Right lobe of liver (tissue), 6 donors: ENCODE data around the gene ADGRA1. TPM values are rescaled to one million over a fixed set of nuclear protein-coding genes. Genes with fewer than 3 reads are reported as not detected.

ENCODE experiments used
- ATAC-seq, 4 donors: fragments of 200-7000 bp; cut with Tn5 transposase; one replicate each; pipeline ENCODE4 v1.9.1; 2020; ENCODE audit warnings: mild to moderate bottlenecking in 4 of 4, moderate library complexity in 4 of 4
- DNase-seq, 3 donors: peaks; one replicate each; pipeline ENCODE4 v3.0.0-alpha.2; 2020
- H3K27ac ChIP-seq, 3 donors: fragments of 200-600 bp; one replicate each; pipeline ENCODE4 v1.8.0; 2022
- H3K27me3 ChIP-seq, 2 donors: fragments of 200-600 bp; one replicate each; pipeline ENCODE4 v1.8.0; 2022
- H3K36me3 ChIP-seq, 4 donors: fragments of 200-600 bp; sonication (generic) in 1 of 4; one replicate each; pipeline versions ENCODE4 v1.5.1 to v1.8.0; 2017 to 2022; ENCODE audit warnings: control low read depth in 1 of 4
- H3K4me1 ChIP-seq, 4 donors: fragments of 200-600 bp; sonication (generic) in 1 of 4; one replicate each; pipeline versions ENCODE4 v1.5.1 to v1.8.0; 2017 to 2022; ENCODE audit warnings: control low read depth in 1 of 4
- H3K4me3 ChIP-seq, 3 donors: fragments of 200-600 bp; one replicate each; pipeline ENCODE4 v1.8.0; 2022
- H3K9me3 ChIP-seq, 4 donors: fragments of 200-600 bp; sonication (generic) in 1 of 4; one replicate each; pipeline versions ENCODE4 v1.5.1 to v1.8.0; 2017 to 2022; ENCODE audit warnings: control low read depth in 1 of 4
- POLR2A ChIP-seq: fragments of 450-650 bp; IDR thresholded peaks from one replicate; pipeline ENCODE4 v1.6.1; 2017; ENCODE audit warnings: antibody characterized with exemption, mild to moderate bottlenecking
- WGBS: methylation state at CpG from one replicate; pipeline ENCODE4 v1.1.6; 2018; ENCODE audit warnings: low coverage, low lambda C conversion rate; ENCODE audit not compliant: insufficient coverage; ENCODE audit errors: missing lambda C conversion rate; 5-methylcytosine and 5-hydroxymethylcytosine counted together
- intact Hi-C, 2 donors: fragments of 100-400 bp; cut with DNase I; formaldehyde crosslinking; loops; one replicate each; pipeline versions ENCODE4 v1.11.2 to v1.14.1; 2022
- total RNA-seq, 6 experiments: library from RNA; depleted of rRNA in 2 of 6; stranded (reverse); fragments of >200 nt in 2 of 6; fragmentation: NEBNext Ultra II Directional in 3 of 6; extraction: Animal tissue kit (Norgen Biotek cat#: 25700) in 3 of 6; gene quantifications; one replicate each; pipeline versions ENCODE4 v1.1.0 to v1.2.4, GENCODE V29; 2016 to 2023
- TF ChIP-seq, protein P1 (sequence below), 4 donors: fragments of 200-600 bp in 3 of 4; fragments of 450-650 bp in 1 of 4; IDR thresholded peaks; one replicate each; pipeline versions ENCODE4 v1.5.1 to v1.8.0; 2016 to 2022; ENCODE audit warnings: antibody characterized with exemption in 4 of 4, mild to moderate bottlenecking in 2 of 4
- donor health status: DM: no; HTN: yes; CAD: no.
- donor health status: DM: no; HTN: no; CAD: no.
- donor health status: DM: no; HTN: no; CAD: no.
- donor health status: DM: no; HTN: yes; CAD: no.
- donor health status: DM: no; HTN: yes; CAD: no.

ADGRA1 gene
- total RNA-seq, 6 experiments from 2014 or later = 0.10 to 0.46 (median 0.16) TPM; not detected in 1

DNA sequence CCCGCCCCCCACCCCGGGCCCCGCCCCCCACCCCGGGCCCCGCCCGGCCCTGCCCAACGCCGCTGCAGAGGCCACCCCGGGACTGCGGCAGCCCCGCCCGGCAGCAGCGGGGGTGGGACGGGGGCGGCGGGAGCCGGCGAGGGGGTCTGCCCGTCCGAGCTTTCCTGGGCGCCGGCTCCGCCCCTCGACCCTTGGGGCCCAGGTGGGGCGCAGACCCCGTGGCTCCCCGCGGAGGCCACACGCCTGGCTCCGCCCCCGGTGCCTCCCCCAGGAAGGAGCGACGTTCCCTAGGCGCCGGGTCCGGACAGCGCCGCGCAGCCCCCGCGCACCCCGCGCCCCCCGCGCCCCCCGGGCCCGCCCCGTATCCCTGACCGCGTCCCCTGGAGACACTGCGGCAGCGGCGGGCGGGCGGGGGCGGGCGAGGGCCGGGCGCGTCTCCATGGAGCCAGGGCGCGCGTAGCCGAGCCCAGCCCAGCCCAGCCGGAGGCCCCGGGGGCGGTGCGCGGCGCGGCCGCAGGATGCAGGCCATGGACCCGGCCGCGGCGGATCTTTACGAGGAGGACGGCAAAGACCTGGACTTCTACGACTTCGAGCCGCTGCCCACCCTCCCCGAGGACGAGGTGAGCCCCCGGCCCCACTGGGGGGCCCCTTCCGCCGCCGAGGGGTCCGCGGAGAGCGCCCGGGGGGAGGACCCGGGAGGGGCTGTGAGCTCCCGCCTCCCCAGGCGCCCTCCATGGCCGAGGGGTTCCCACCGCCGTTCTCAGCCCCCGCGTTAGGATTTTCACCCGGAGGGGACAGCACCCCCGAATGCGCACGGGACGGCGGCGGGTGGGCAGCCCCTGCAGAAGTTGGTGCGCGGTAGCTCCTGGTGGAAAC, 72.5 kb downstream of the ADGRA1 start, which contains the start of gene KNDC1:
TSS of gene KNDC1 (plus strand) at position 270 of the 876 bp plus-strand sequence. CDS start at position 519, 249 bp downstream.
- Histone ChIP-seq H3K36me3 (no peaks in the 10 kb centered on the region), H3K4me3 (peak within 1 kb of the TSS; percentile 40 to 57 (median 47)), H3K9me3 (no peaks in the 10 kb centered on the region), H3K27ac (no peak within 1 kb of the TSS), H3K27me3 (no peaks in the 10 kb centered on the region), H3K4me1 (peaks cover 0 to 34% (median 11%) of the 10 kb centered on the region in 4 donors)
- TF ChIP-seq, protein P1, sequence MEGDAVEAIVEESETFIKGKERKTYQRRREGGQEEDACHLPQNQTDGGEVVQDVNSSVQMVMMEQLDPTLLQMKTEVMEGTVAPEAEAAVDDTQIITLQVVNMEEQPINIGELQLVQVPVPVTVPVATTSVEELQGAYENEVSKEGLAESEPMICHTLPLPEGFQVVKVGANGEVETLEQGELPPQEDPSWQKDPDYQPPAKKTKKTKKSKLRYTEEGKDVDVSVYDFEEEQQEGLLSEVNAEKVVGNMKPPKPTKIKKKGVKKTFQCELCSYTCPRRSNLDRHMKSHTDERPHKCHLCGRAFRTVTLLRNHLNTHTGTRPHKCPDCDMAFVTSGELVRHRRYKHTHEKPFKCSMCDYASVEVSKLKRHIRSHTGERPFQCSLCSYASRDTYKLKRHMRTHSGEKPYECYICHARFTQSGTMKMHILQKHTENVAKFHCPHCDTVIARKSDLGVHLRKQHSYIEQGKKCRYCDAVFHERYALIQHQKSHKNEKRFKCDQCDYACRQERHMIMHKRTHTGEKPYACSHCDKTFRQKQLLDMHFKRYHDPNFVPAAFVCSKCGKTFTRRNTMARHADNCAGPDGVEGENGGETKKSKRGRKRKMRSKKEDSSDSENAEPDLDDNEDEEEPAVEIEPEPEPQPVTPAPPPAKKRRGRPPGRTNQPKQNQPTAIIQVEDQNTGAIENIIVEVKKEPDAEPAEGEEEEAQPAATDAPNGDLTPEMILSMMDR (IDR thresholded peaks at IDR 0.05) = no peak
- TF ChIP-seq POLR2A = no peak
- peak; percentile 15 to 55 (median 35) for ATAC-seq
- peak; percentile 47 to 50 (median 47) for DNase-seq
- 2% methylated on average over 21 of the region's 108 CpGs for WGBS
- intact Hi-C loops = no loop called here

DNA sequence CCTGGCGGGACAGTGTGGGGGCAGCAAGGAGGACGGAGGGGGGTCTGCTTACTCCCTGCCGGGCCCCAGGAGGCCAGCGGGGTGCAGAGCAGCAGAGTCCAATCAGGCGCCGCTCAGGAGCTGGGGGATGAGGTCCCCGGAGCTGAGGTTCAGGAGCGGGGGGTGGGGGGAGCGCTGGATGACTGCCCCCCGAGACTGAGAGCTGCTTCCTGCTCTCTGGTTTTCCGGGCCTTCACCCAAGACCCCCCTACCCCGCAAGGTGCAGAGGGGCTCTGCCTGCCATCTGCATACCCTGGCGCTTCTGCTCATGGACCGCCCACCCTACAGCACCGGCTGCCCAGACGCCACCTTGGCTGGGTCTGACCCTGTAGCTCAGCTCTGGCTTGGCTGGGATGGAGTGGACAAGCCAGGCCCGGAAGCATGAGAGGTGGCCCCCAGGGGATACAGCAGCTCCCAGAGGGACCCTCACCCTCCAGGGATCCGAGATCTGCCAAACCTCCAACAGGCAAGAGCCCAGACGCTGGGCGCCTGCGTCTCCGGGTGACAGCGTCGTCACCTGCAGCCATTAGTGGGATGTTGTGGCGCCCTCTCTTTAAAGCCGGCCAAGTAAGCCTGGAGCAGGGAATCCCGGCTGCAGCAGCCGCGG, 73.2 kb downstream of the ADGRA1 start:
- H3K4me1 ChIP-seq = peaks cover 0 to 34% (median 11%) of the 10 kb centered on the region in 4 donors

DNA sequence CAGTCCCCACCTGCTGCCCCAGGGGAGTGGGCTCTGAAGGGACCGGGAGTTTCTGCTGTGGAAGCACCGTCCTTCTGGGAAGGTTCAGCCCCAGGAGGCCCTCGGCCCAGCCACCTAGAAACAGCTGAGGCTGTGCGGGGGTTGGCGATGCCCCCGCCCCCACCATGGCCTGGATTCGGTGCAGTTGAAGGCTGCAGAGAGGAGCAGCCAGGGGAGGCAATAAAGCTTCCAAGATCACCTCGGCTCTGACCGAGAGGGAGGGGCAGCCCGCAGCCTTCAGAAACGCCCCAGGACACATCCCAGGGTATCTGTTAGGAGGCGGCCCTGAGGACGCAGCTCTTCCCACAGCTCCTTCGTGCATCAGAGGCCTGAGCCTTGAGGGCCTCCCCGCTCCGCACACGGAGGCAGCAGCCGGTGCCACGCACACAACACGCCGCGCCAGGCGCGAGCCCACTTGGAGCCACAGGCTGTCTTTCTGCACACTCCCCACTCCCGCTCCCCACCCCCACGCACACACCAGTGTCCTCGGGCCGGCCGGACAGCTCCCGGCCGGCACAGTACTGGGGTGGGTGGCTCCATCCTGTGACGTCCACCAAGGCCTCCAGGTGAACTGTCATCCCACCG, 73.9 kb downstream of the ADGRA1 start:
- H3K9me3 ChIP-seq = no peaks in the 10 kb centered on the region
- ATAC-seq = peak in 3 of 4 donors; percentile 2 to 8 (median 3)
- intact Hi-C loops = no loop called here
- DNase-seq = peak in 2 of 3 donors; percentile 41 to 53
- TF ChIP-seq POLR2A = no peak
- TF ChIP-seq, protein P1 (IDR thresholded peaks at IDR 0.05) = no peak
- no peak overlapping the region for H3K27ac ChIP-seq
- H3K27me3 ChIP-seq = no peaks in the 10 kb centered on the region
- no peaks in the 10 kb centered on the region for H3K36me3 ChIP-seq
- WGBS = 0% methylated on average over 2 of the region's 33 CpGs
- H3K4me3 ChIP-seq = peak overlapping the region in 2 of 3 donors; percentile 40 to 57
- H3K4me1 ChIP-seq = peaks cover 0 to 34% (median 11%) of the 10 kb centered on the region in 4 donors

More for the DNA sequence above, 73.2 kb downstream of the ADGRA1 start:
- WGBS = 11% methylated on average over 7 of the region's 29 CpGs
- H3K9me3 ChIP-seq = no peaks in the 10 kb centered on the region
- no peak overlapping the region for H3K27ac ChIP-seq
- ATAC-seq = no peak
- intact Hi-C loops = no loop called here
- peak; percentile 23 to 52 (median 49) for DNase-seq
- H3K4me3 ChIP-seq = peak overlapping the region; percentile 40 to 57 (median 47)
- no peak for TF ChIP-seq POLR2A
- H3K27me3 ChIP-seq = no peaks in the 10 kb centered on the region
- H3K36me3 ChIP-seq = no peaks in the 10 kb centered on the region

DNA sequence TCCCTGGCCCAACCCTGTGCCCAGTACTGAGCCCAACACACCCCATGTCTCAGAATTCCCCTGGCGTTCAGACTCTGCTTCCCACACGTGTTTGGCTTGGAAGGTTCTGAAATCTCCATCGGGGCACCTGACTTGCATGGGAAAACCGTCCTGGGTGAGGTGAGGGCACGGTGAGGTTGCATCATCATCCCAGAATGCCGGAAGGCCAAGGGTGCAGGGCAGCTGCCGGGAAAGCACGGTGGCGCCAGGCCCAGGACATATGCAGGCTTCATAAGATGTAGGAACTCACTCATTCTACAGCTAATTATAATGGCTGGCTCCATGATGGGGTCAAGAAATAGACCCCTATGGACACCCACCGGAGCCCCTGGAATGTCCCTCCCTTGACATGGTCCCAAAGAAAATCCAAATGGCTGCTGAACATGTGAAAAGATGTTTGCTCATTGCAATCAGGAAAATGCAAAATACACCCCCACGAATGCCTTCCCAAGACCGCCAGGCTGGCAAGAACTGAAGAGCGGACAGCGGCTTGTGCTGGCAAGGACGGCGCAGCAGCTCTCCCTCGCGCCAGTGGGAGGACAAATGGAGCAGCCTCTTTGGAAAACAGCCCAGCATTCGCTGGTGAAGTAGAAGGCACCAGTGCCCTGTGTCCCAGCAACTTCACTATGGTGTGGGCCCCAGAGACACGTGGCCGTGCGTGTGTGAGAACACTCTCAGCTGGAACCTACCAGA, 74.6 kb downstream of the ADGRA1 start:
- DNase-seq (peak; percentile 77 to 88 (median 80)), ATAC-seq (peak; percentile 71 to 85 (median 78))
- H3K4me1 ChIP-seq = peaks cover 0 to 34% (median 11%) of the 10 kb centered on the region in 4 donors
- 59% methylated on average over 8 of the region's 22 CpGs for WGBS
- intact Hi-C loops = no loop called here
- H3K4me3 ChIP-seq = peak overlapping the region in 1 of 3 donors; percentile 57
- TF ChIP-seq POLR2A = no peak
- TF ChIP-seq, protein P1 (IDR thresholded peaks at IDR 0.05) = no peak
- peak overlapping the region in 1 of 3 donors; percentile 39 for H3K27ac ChIP-seq
- H3K36me3 ChIP-seq = no peaks in the 10 kb centered on the region
- no peaks in the 10 kb centered on the region for H3K27me3 ChIP-seq
- H3K9me3 ChIP-seq = no peaks in the 10 kb centered on the region
